MM.1S (cell line): ENCODE data around the gene IFIT1B.

ENCODE experiments used
- DNase-seq: peaks from one replicate; pipeline ENCODE4 v3.0.0-alpha.2; 2015
- H2AFZ ChIP-seq: fragments of 300-600 bp; sonication (generic); 2 replicates; pipeline ENCODE4 v1.6.0; 2016; ENCODE audit warnings: antibody characterized with exemption, low read length
- H3F3A ChIP-seq: fragments of 300-600 bp; sonication (generic); 2 replicates; pipeline ENCODE4 v1.6.1; 2016; ENCODE audit warnings: mild to moderate bottlenecking, antibody characterized with exemption, low read length, moderate library complexity, mixed read lengths; ENCODE audit not compliant: insufficient read depth
- H3K27ac ChIP-seq: fragments of 300-600 bp; sonication (generic); 2 replicates; pipeline ENCODE4 v1.5.1; 2016; ENCODE audit warnings: mild to moderate bottlenecking, low read length
- H3K27me3 ChIP-seq: fragments of 300-600 bp; sonication (generic); replicated peaks from 2 replicates; pipeline ENCODE4 v1.6.0; 2016; ENCODE audit warnings: low read length; ENCODE audit not compliant: insufficient read depth
- H3K36me3 ChIP-seq: fragments of 300-600 bp; sonication (generic); replicated peaks from 2 replicates; pipeline ENCODE4 v1.6.1; 2016; ENCODE audit warnings: mild to moderate bottlenecking, low read length, mixed read lengths; ENCODE audit not compliant: insufficient read depth
- H3K4me1 ChIP-seq: fragments of 300-600 bp; sonication (generic); 2 replicates; pipeline ENCODE4 v1.6.1; 2016; ENCODE audit warnings: low read length, mixed read lengths
- H3K4me2 ChIP-seq: fragments of 300-600 bp; sonication (generic); 2 replicates; pipeline ENCODE4 v1.6.0; 2016; ENCODE audit warnings: low read depth, low read length
- H3K4me3 ChIP-seq: fragments of 300-600 bp; sonication (generic); 2 replicates; pipeline ENCODE4 v1.5.1; 2016; ENCODE audit warnings: low read length, mixed read lengths
- H3K79me2 ChIP-seq: fragments of 300-600 bp; sonication (generic); 2 replicates; pipeline ENCODE4 v1.6.1; 2016; ENCODE audit warnings: mixed run types, low read length, mixed read lengths
- H3K9ac ChIP-seq: fragments of 300-600 bp; sonication (generic); 2 replicates; pipeline ENCODE4 v1.6.1; 2016; ENCODE audit warnings: low read length, mixed read lengths
- H3K9me2 ChIP-seq: fragments of 300-600 bp; sonication (generic); replicated peaks from 2 replicates; pipeline ENCODE4 v1.6.1; 2016; ENCODE audit warnings: mild to moderate bottlenecking, low read length, mixed read lengths; ENCODE audit not compliant: insufficient read depth
- H3K9me3 ChIP-seq: fragments of 300-600 bp; sonication (generic); replicated peaks from 2 replicates; pipeline ENCODE4 v1.6.1; 2016; ENCODE audit warnings: mild to moderate bottlenecking, low read length, mixed read lengths; ENCODE audit not compliant: insufficient read depth
- H4K20me1 ChIP-seq: fragments of 300-600 bp; sonication (generic); 2 replicates; pipeline ENCODE4 v1.6.1; 2016; ENCODE audit warnings: mild to moderate bottlenecking, low read length, moderate library complexity, mixed read lengths; ENCODE audit not compliant: insufficient read depth
- EZH2 ChIP-seq: fragments of 300-600 bp; sonication (generic); optimal IDR thresholded peaks from 2 replicates; pipeline ENCODE3; 2017; ENCODE audit warnings: low read depth, mild to moderate bottlenecking, antibody characterized with exemption, low read length, mixed read lengths
- EZH2phosphoT487 ChIP-seq: fragments of 300-600 bp; sonication (generic); IDR thresholded peaks from 2 replicates; pipeline ENCODE4 v1.6.1; 2018; ENCODE audit warnings: antibody characterized with exemption, low read length
- TF ChIP-seq, protein P1 (sequence below): fragments of 300-600 bp; sonication (generic); IDR thresholded peaks from 2 replicates; pipeline ENCODE4 v1.5.1; 2016; ENCODE audit warnings: antibody characterized with exemption, low read length, mixed read lengths

Gene IFIT1B

GRCh38 chr10:89346405-89347254 is 31.2 kb upstream of the IFIT1B start:
- no peak for TF ChIP-seq EZH2
- no peak for TF ChIP-seq EZH2phosphoT487
- H3K9me2 ChIP-seq: no peaks in the 10 kb centered on the region
- no peak overlapping the region for H3K27ac ChIP-seq
- H3K36me3 ChIP-seq: no peaks in the 10 kb centered on the region
- H3K4me3 ChIP-seq: no peak overlapping the region
- no peak overlapping the region for H3K4me2 ChIP-seq
- H4K20me1 ChIP-seq: no peaks in the 10 kb centered on the region
- DNase-seq: no peak
- no peak overlapping the region for H3K9ac ChIP-seq
- peaks cover 14% of the 10 kb centered on the region for H3F3A ChIP-seq
- no peaks in the 10 kb centered on the region for H3K79me2 ChIP-seq
- peaks cover 10% of the 10 kb centered on the region for H3K4me1 ChIP-seq
- no peaks in the 10 kb centered on the region for H3K27me3 ChIP-seq
- H3K9me3 ChIP-seq: no peaks in the 10 kb centered on the region
- no peak overlapping the region for H2AFZ ChIP-seq

DNA sequence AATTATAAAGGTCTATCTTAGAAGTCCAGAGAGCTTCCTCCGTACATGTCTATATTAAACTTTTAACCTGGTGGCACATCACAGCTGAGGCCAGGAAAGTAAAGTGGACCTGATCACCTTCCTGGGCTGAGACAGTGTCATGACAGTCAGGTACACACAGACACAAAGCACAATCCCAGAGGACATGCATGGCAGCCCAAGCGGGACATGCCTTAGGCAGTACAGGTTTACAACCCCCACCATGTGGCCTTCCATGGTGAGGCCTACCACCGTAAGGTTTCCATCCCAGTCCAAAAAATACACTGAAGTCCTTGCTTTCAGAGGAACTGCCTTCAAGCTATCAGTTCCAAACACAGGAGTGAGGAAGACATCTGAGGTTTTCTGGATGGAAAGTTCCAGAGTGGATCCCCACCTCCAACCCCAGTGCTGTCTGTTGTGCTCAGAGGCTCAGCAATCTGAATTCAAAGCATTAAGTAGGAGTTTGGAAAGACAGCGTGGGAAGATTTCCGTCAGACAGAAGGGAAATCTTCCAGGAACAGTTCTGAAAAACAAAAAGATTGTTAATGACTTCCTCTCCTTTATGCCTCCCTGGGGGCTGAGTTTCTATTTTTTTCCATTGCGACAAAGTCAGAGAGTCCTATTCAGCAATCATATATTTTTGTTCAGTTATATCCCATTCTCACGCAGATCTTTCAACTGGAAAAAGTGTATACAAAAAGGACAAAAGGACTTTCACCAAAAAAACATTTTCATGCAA is 30.0 kb upstream of the IFIT1B start:
- DNase-seq: no peak
- no peaks in the 10 kb centered on the region for H3K27me3 ChIP-seq
- no peaks in the 10 kb centered on the region for H3K9me2 ChIP-seq
- H3K9me3 ChIP-seq: no peaks in the 10 kb centered on the region
- no peak overlapping the region for H2AFZ ChIP-seq
- no peaks in the 10 kb centered on the region for H3K36me3 ChIP-seq
- no peaks in the 10 kb centered on the region for H3K79me2 ChIP-seq
- TF ChIP-seq EZH2phosphoT487 (no peak), EZH2 (no peak)
- TF ChIP-seq, protein P1, sequence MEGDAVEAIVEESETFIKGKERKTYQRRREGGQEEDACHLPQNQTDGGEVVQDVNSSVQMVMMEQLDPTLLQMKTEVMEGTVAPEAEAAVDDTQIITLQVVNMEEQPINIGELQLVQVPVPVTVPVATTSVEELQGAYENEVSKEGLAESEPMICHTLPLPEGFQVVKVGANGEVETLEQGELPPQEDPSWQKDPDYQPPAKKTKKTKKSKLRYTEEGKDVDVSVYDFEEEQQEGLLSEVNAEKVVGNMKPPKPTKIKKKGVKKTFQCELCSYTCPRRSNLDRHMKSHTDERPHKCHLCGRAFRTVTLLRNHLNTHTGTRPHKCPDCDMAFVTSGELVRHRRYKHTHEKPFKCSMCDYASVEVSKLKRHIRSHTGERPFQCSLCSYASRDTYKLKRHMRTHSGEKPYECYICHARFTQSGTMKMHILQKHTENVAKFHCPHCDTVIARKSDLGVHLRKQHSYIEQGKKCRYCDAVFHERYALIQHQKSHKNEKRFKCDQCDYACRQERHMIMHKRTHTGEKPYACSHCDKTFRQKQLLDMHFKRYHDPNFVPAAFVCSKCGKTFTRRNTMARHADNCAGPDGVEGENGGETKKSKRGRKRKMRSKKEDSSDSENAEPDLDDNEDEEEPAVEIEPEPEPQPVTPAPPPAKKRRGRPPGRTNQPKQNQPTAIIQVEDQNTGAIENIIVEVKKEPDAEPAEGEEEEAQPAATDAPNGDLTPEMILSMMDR: no peak
- no peak overlapping the region for H3K4me3 ChIP-seq
- H3F3A ChIP-seq: peaks cover 22% of the 10 kb centered on the region
- no peak overlapping the region for H3K9ac ChIP-seq
- H3K4me2 ChIP-seq: no peak overlapping the region
- H3K27ac ChIP-seq: no peak overlapping the region
- H3K4me1 ChIP-seq: peaks cover 21% of the 10 kb centered on the region
- H4K20me1 ChIP-seq: no peaks in the 10 kb centered on the region

DNA sequence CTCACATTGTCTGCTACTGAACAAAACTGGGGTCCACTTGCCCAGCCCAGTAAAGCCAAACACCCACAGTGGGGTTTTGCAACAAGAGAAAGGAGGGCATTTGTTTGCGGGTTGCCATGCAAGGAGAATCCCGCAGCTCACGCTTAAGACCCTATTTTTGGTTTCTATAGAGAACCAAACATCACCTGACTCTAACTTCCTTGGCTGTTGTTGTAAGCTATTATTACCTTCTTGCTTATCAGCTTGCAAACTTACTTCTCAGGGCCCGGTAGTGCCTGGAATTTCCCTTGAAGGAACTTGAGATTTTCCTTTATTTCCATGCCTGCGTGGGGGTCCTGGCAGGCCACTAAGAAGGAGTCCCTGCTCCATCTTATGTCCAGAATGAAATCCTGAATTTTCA is 29.4 kb upstream of the IFIT1B start:
- H3K27ac ChIP-seq: no peak overlapping the region
- no peaks in the 10 kb centered on the region for H3K9me3 ChIP-seq
- peaks cover 22% of the 10 kb centered on the region for H3F3A ChIP-seq
- peaks cover 25% of the 10 kb centered on the region for H3K4me1 ChIP-seq
- no peak overlapping the region for H3K4me2 ChIP-seq
- no peaks in the 10 kb centered on the region for H3K79me2 ChIP-seq
- H4K20me1 ChIP-seq: no peaks in the 10 kb centered on the region
- DNase-seq: no peak
- no peak overlapping the region for H3K4me3 ChIP-seq
- H3K9ac ChIP-seq: no peak overlapping the region
- no peaks in the 10 kb centered on the region for H3K36me3 ChIP-seq
- H3K27me3 ChIP-seq: no peaks in the 10 kb centered on the region
- H2AFZ ChIP-seq: no peak overlapping the region
- no peaks in the 10 kb centered on the region for H3K9me2 ChIP-seq
- TF ChIP-seq EZH2phosphoT487 (no peak), EZH2 (no peak)
- TF ChIP-seq, protein P1: no peak
